Bronchial epithelial cell (primary cell): ENCODE measurements around the gene FBXL4. TPM values are rescaled to one million over a fixed set of nuclear protein-coding genes. Genes with fewer than 3 reads are reported as not detected.

ENCODE experiments used
- DNase-seq: peaks from one replicate; pipeline ENCODE4 v3.0.0-alpha.2; 2010; ENCODE audit warnings: low read depth
- FAIRE-seq: peaks from 2 replicates; lab custom pipeline; 2011; peaks lifted over from hg19 to GRCh38; lab: Jason Lieb, UNC
- H3K27me3 ChIP-seq: 2 replicates; pipeline ENCODE4 v1.5.1; 2011; ENCODE audit warnings: low read length; ENCODE audit not compliant: control insufficient read depth, insufficient read depth
- H3K36me3 ChIP-seq: 2 replicates; pipeline ENCODE4 v1.5.1; 2011; ENCODE audit warnings: low read length; ENCODE audit not compliant: control insufficient read depth, insufficient read depth
- H3K4me3 ChIP-seq: 2 replicates; pipeline ENCODE4 v1.5.1; 2011; ENCODE audit warnings: mild to moderate bottlenecking, low read depth, low read length, control low read depth
- CTCF ChIP-seq: IDR thresholded peaks from 2 replicates; pipeline ENCODE4 v1.5.1; 2011; ENCODE audit warnings: mild to moderate bottlenecking, moderate library complexity, low read length, control low read depth, inconsistent platforms; ENCODE audit not compliant: insufficient read depth, severe bottlenecking
- total RNA-seq: library from RNA; depleted of rRNA; stranded (reverse); fragments of >200 nt; gene quantifications from 2 replicates; pipeline ENCODE4 v1.2.1, GENCODE V29; 2014

The FBXL4 gene
- total RNA-seq, 1 donor from 2014 or later: 12.9 TPM

DNA sequence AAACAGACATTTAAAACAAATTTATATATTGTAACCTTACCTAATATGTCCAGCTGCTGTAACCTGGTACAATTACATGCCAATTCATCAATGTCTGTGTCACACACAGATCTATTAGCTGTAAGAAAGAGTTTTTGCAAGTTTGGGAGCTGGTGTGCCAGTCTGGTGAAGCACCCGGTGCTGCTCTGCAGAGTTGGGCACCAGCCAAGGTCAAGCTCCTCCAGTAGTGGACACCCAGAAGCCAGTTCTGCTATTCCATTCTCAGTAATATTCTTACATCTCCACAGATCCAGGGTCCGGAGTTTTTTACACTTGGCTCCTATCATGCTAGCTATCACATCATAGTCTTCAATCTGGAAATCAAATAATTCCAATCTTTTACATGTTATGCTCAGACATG lies 72.4 kb downstream of the FBXL4 start:
- Histone ChIP-seq H3K4me3 (no peak overlapping the region), H3K27me3 (no peaks in the 10 kb centered on the region), H3K36me3 (no peaks in the 10 kb centered on the region)
- TF ChIP-seq CTCF: no peak
- no peak for FAIRE-seq
- DNase-seq: no peak

GRCh38 chr6:98871821-98872220 lies 75.9 kb downstream of the FBXL4 start:
- FAIRE-seq (no peak), DNase-seq (peak; percentile 83)
- H3K36me3 ChIP-seq: no peaks in the 10 kb centered on the region
- no peaks in the 10 kb centered on the region for H3K27me3 ChIP-seq
- H3K4me3 ChIP-seq: no peak overlapping the region
- no peak for TF ChIP-seq CTCF

DNA sequence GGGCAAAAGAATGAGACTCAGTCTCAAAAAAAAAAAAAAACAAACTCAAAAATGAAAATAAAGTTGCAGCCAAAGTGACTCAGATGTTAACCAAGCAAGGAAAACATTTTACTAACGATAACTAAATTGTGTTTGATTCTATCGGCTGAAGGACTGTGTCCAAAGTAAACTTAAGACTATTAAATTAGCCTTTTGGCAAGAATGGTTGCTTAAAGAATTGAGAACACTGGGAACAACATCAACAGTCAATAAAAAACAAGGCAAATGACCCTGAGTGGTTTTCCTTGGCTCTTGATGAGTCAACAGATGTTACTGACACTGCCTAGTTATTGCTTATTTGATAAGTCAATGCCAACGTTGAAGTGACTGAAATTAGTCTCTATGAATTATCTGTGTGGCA lies 76.7 kb downstream of the FBXL4 start:
- no peak for FAIRE-seq
- DNase-seq: peak; percentile 89
- H3K4me3 ChIP-seq: no peak overlapping the region
- H3K27me3 ChIP-seq: no peaks in the 10 kb centered on the region
- TF ChIP-seq CTCF: no peak
- H3K36me3 ChIP-seq: no peaks in the 10 kb centered on the region

DNA sequence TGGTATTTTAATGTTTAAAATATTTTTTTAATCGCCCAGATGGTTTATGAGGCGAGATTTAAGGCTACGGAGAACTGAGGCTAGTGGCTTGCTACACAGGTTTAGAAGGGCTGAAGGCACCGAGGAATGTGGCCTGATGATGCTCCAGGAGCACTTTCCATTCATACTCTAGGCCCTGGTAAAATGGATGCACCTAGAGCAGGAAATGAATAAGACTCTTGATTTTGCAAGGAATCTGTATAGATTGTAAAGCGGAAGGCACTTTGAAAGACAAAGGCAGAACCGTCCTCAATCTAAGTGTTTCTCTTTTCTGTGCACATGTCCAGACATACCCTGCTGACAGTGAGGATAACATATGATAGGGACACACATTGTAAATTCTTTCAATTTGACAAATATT lies 83.2 kb downstream of the FBXL4 start:
- DNase-seq: no peak
- H3K4me3 ChIP-seq: no peak overlapping the region
- no peaks in the 10 kb centered on the region for H3K27me3 ChIP-seq
- FAIRE-seq: no peak
- no peaks in the 10 kb centered on the region for H3K36me3 ChIP-seq
- no peak for TF ChIP-seq CTCF

GRCh38 chr6:98848539-98849242 lies 99.1 kb downstream of the FBXL4 start:
- no peaks in the 10 kb centered on the region for H3K36me3 ChIP-seq
- no peak overlapping the region for H3K4me3 ChIP-seq
- H3K27me3 ChIP-seq: peaks cover 40% of the 10 kb centered on the region
- FAIRE-seq (no peak), DNase-seq (no peak)
- no peak for TF ChIP-seq CTCF

GRCh38 chr6:98847779-98848538 lies 99.8 kb downstream of the FBXL4 start:
- DNase-seq (no peak), FAIRE-seq (no peak)
- Histone ChIP-seq H3K4me3 (no peak overlapping the region), H3K27me3 (peaks cover 47% of the 10 kb centered on the region), H3K36me3 (no peaks in the 10 kb centered on the region)
- TF ChIP-seq CTCF: no peak
